Panc1 (cell line): ENCODE results near the gene SERPINA9. TPM values are rescaled to one million over a fixed set of nuclear protein-coding genes. Genes with fewer than 3 reads are reported as not detected.

Experiments
- ATAC-seq: fragments of 200-7000 bp; cut with Tn5 transposase; 2 replicates; pipeline ENCODE4 v1.9.1; 2020; ENCODE audit warnings: mild to moderate bottlenecking, moderate library complexity
- BruUV-seq: library from RNA; stranded (reverse); fragments of 400-500 nt; replicated peaks from 2 replicates; lab custom pipeline; 2021; lab: Mats Ljungman, UMichigan
- CTCF ChIA-PET: fragments of 300-600 bp; sonication (Branson Sonifier 250); formaldehyde crosslinking; loops from one replicate; lab custom pipeline; 2022; ENCODE audit warnings: antibody characterized with exemption; lab: Charles Lee
- POLR2A ChIA-PET: fragments of 300-600 bp; sonication (Branson Sonifier 250); formaldehyde crosslinking; loops from one replicate; lab custom pipeline; 2022; ENCODE audit warnings: antibody characterized with exemption; lab: Charles Lee
- DNase-seq: peaks from one replicate; pipeline ENCODE4 v3.0.0-alpha.2; 2010; ENCODE audit warnings: low read depth, low spot score
- H3K27ac ChIP-seq: 2 replicates; pipeline ENCODE4 v1.5.1; 2011; ENCODE audit warnings: mild to moderate bottlenecking, low read length, inconsistent platforms
- H3K27me3 ChIP-seq: fragments of 200-500 bp; sonication (Bioruptor generic); 2 replicates; pipeline ENCODE4 v1.6.0; 2014; ENCODE audit warnings: low read length, inconsistent platforms; ENCODE audit not compliant: control insufficient read depth, insufficient read depth
- H3K36me3 ChIP-seq: fragments of 200-500 bp; sonication (Bioruptor generic); 2 replicates; pipeline ENCODE4 v1.5.1; 2014; ENCODE audit warnings: inconsistent platforms, mild to moderate bottlenecking, low read length, moderate library complexity; ENCODE audit not compliant: control insufficient read depth, insufficient read depth
- H3K4me1 ChIP-seq: 2 replicates; pipeline ENCODE4 v1.5.1; 2011; ENCODE audit warnings: inconsistent platforms, mild to moderate bottlenecking, low read length, moderate library complexity; ENCODE audit not compliant: control insufficient read depth, insufficient read depth
- H3K4me3 ChIP-seq, 2 experiments: 2 replicates each; pipeline ENCODE4 v1.5.1; 2011 to 2012; ENCODE audit warnings: low read depth in 2 of 2, low read length in 2 of 2, mild to moderate bottlenecking in 2 of 2, inconsistent platforms in 1 of 2, moderate library complexity in 1 of 2
- H3K9me3 ChIP-seq: fragments of 200-500 bp; sonication (Bioruptor generic); 2 replicates; pipeline ENCODE4 v1.5.1; 2014; ENCODE audit warnings: low read depth, mild to moderate bottlenecking, inconsistent platforms, low read length, moderate library complexity; ENCODE audit not compliant: control insufficient read depth, insufficient read depth
- POLR2AphosphoS5 ChIP-seq: IDR thresholded peaks from 2 replicates; pipeline ENCODE4 v1.6.1; 2012; ENCODE audit warnings: mild to moderate bottlenecking, low read depth, low read length, moderate library complexity
- REST ChIP-seq, 2 experiments: IDR thresholded peaks; 2 replicates each; pipeline ENCODE4 v1.6.1; 2011 to 2012; ENCODE audit warnings: low read depth in 2 of 2, control low read depth in 1 of 2, low read length in 1 of 2, mild to moderate bottlenecking in 1 of 2, moderate library complexity in 1 of 2; ENCODE audit not compliant: insufficient read depth in 1 of 2
- SIN3A ChIP-seq: IDR thresholded peaks from 2 replicates; pipeline ENCODE4 v1.6.1; 2012; ENCODE audit warnings: low read depth, mild to moderate bottlenecking, low read length, moderate library complexity, borderline replicate concordance; ENCODE audit not compliant: insufficient read depth
- TCF7L2 ChIP-seq: IDR thresholded peaks from 2 replicates; pipeline ENCODE4 v1.6.1; 2011; ENCODE audit warnings: mild to moderate bottlenecking, low read depth, low read length, inconsistent platforms
- in situ Hi-C: cut with HindIII; loops from 2 replicates; pipeline ENCODE4 v1.10.0; 2016; ENCODE audit warnings: low sequenced_read_pairs, low pct_unique_long_range_greater_than_20kb
- intact Hi-C: fragments of 100-400 bp; cut with micrococcal nuclease; formaldehyde crosslinking; loops from one replicate; pipeline ENCODE4 v1.10.0; 2022; ENCODE audit not compliant: unreplicated experiment
- total RNA-seq: library from RNA; stranded (reverse); gene quantifications from one replicate; pipeline ENCODE4 v1.2.1, GENCODE V29; 2021; ENCODE audit not compliant: unreplicated experiment
- TF ChIP-seq, protein P1 (sequence below): fragments of 450-650 bp; IDR thresholded peaks from 2 replicates; pipeline ENCODE4 v1.5.1; 2017; ENCODE audit warnings: mild to moderate bottlenecking

The SERPINA9 gene
- total RNA-seq, 1 experiment from 2014 or later, result not detected

- ChIA-PET CTCF (interaction anchor here (0.6 to 1.4 kb wide), 6 partner anchors 53 to 450 kb away, joined by 3 to 11 read pairs (median 4); no protein-coding TSS in a partner anchor), POLR2A (interaction anchor here (0.6 kb wide), 1 partner anchor 30 kb away, joined by 4 read pairs; no protein-coding TSS in a partner anchor)
- H3K4me3 ChIP-seq, result peak overlapping the region in 1 of 2 experiments; percentile 17; a peak in 1 of 4 replicates
- intact Hi-C loops (loop anchor here (5.0 kb wide), 1 partner anchor 55 kb away; no protein-coding TSS in a partner anchor), in situ Hi-C loops (no loop called here)
- no peaks in the 10 kb centered on the region for H3K9me3 ChIP-seq
- no peaks in the 10 kb centered on the region for H3K27me3 ChIP-seq
- ATAC-seq (no peak), DNase-seq (no peak)
- BruUV-seq, result no TSS peak
- H3K27ac ChIP-seq, result no peak overlapping the region
- H3K36me3 ChIP-seq, result no peaks in the 10 kb centered on the region
- no peak for TF ChIP-seq REST (IDR thresholded peaks at IDR 0.05; ENCODE audit: insufficient read depth in 1 of 2, low read depth in 2 of 2, low read length in 1 of 2)
- no peak for TF ChIP-seq TCF7L2
- TF ChIP-seq SIN3A, result no peak
- TF ChIP-seq, protein P1, sequence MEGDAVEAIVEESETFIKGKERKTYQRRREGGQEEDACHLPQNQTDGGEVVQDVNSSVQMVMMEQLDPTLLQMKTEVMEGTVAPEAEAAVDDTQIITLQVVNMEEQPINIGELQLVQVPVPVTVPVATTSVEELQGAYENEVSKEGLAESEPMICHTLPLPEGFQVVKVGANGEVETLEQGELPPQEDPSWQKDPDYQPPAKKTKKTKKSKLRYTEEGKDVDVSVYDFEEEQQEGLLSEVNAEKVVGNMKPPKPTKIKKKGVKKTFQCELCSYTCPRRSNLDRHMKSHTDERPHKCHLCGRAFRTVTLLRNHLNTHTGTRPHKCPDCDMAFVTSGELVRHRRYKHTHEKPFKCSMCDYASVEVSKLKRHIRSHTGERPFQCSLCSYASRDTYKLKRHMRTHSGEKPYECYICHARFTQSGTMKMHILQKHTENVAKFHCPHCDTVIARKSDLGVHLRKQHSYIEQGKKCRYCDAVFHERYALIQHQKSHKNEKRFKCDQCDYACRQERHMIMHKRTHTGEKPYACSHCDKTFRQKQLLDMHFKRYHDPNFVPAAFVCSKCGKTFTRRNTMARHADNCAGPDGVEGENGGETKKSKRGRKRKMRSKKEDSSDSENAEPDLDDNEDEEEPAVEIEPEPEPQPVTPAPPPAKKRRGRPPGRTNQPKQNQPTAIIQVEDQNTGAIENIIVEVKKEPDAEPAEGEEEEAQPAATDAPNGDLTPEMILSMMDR, result no peak
- TF ChIP-seq POLR2AphosphoS5, result no peak
- H3K4me1 ChIP-seq, result no peaks in the 10 kb centered on the region
Measured at GRCh38 chr14:94486883-94487282, 10.9 kb upstream of the SERPINA9 start.

GRCh38 chr14:94485944-94486841, 10.2 kb upstream of the SERPINA9 start:
- BruUV-seq, result no TSS peak
- in situ Hi-C loops, result no loop called here
- intact Hi-C loops, result loop anchor here (5.0 kb wide), 1 partner anchor 54 kb away; no protein-coding TSS in a partner anchor
- Histone ChIP-seq H3K4me3 (peak overlapping the region in 1 of 2 experiments; percentile 29; a peak in 2 of 4 replicates), H3K36me3 (no peaks in the 10 kb centered on the region), H3K27me3 (no peaks in the 10 kb centered on the region), H3K9me3 (no peaks in the 10 kb centered on the region), H3K27ac (no peak overlapping the region), H3K4me1 (no peaks in the 10 kb centered on the region)
- ChIA-PET CTCF (interaction anchor here (0.6 to 1.4 kb wide), 7 partner anchors 13 to 450 kb away, joined by 3 to 11 read pairs (median 4); no protein-coding TSS in a partner anchor), POLR2A (interaction anchor here (0.6 kb wide), 1 partner anchor 30 kb away, joined by 4 read pairs; no protein-coding TSS in a partner anchor)
- DNase-seq (peak; percentile 18), ATAC-seq (peak; percentile 90)
- TF ChIP-seq, protein P1, result peak; percentile 97
- TF ChIP-seq SIN3A, result no peak
